Amygdala (tissue), 56 donors: Measurements from ENCODE around the gene CBX8.
A peak's percentile ranks its signal among the peaks of the same experiment; 100 is the strongest.

Source experiments
- DNase-seq, 56 donors: peaks; one replicate each; lab custom pipeline; 2025; lab: John Stamatoyannopoulos, UW

CBX8 gene

GRCh38 chr17:79821331-79822095, 24.6 kb upstream of the CBX8 start:
- DNase-seq, result no peak

DNA sequence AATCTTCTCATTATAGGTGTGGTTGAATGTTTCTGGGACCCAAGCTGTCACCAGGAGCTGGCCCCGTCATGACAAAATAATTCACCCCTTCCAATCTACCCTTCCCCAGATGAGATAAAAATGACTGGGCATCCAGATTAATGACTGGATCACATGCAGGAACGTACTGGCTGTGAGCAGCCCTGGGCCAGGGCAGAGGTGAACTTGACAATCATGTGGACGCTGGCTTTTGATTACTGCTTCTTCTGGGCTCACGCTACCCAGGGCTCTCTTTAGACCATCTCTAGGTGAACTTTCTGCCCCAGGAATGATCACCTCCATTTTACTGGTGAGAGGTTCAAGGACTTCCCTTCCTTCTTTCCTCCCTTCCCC, 24.1 kb upstream of the CBX8 start:
- DNase-seq, result no peak

DNA sequence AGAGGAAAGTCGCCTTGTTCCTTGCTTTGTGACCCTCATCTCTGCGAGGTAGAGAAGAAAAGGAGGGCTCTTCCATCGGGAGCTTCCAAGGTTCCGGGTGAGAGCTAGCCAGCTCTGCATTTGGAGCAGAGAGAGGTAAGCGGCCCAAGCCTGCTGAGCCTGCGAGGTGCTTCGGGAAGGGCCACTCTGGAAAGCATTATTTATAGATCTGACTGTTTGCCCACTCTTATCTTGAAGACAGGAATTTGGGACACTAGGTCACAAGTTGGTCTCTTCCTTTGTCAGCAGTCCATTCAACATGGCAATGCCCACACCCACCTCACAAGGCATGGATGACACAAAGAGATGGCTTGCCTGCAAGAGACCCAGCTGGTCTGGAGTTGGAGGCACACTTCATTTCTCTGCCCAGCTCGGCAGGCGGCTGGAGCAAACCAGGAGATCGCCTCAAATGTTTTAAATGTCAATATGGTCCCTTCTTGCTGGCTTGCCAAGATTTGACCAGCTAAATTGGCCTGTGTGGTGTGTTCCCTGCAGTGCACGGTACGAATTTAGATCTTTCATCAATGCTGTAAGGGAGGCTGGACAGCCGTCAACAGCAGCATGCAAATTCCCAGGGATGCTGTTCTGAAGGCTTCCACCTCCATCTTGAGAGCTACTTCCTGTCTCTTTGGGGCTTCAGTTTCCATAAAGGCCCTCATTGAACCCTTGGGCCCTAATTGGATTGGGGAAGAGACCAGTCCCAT, 22.8 kb upstream of the CBX8 start:
- no peak for DNase-seq

GRCh38 chr17:79819085-79819484, 22.2 kb upstream of the CBX8 start:
- DNase-seq, result no peak

- DNase-seq, result no peak
These were observed 21.3 kb upstream of the CBX8 start for GRCh38 chr17:79818026-79818758.

GRCh38 chr17:79815836-79816461, 19.1 kb upstream of the CBX8 start:
- no peak for DNase-seq

GRCh38 chr17:79814974-79815835, 18.3 kb upstream of the CBX8 start:
- DNase-seq, result peak in 3 of 56 donors; percentile 23 to 45 (median 33)

GRCh38 chr17:79814127-79814973, 17.5 kb upstream of the CBX8 start:
- no peak for DNase-seq

DNA sequence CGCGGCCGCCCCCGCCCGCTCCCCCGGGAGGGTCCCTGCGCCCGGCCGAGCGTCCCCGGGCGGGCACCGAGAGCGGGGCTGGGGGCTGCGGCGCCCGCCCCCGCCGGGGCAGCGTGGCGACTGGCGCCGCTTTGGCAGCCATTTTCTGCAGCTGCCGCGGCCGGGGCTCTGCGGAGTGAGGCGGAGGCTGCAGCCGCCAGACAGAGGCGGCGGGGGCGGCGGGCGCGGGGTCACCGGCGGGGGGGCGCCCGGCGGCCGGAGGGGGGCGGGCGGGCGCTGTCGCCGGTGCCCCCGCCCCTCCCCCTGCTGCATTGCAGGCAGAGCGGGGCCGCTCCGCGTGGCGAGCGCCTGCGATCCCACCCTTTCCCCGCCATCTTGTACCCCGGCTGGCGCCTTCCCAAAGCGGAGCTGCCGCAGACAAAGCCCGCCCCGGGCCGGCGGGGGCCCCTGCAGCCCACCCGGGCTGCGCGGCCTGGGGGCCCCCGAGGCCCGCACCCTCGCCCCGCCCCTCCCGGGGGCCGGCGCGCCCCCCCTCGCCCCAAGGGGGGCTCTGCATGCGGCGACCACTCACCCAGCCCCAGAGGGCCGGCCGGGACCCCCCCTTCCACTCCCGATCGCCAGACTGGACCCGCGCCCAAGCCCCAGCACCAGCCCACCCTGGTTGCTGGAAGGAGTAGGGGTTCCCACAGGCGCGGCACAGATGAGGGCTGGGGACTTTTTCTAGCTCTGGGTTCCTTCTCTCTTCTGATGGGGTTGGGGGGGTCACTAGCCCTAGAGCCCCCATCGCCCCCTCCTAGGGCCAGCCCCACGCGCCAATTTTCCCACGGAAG, 16.6 kb upstream of the CBX8 start:
- peak in 2 of 56 donors; percentile 30 to 52 for DNase-seq

GRCh38 chr17:79812353-79813258, 15.7 kb upstream of the CBX8 start:
- no peak for DNase-seq

GRCh38 chr17:79811868-79812352, 15.0 kb upstream of the CBX8 start:
- DNase-seq, result no peak

DNA sequence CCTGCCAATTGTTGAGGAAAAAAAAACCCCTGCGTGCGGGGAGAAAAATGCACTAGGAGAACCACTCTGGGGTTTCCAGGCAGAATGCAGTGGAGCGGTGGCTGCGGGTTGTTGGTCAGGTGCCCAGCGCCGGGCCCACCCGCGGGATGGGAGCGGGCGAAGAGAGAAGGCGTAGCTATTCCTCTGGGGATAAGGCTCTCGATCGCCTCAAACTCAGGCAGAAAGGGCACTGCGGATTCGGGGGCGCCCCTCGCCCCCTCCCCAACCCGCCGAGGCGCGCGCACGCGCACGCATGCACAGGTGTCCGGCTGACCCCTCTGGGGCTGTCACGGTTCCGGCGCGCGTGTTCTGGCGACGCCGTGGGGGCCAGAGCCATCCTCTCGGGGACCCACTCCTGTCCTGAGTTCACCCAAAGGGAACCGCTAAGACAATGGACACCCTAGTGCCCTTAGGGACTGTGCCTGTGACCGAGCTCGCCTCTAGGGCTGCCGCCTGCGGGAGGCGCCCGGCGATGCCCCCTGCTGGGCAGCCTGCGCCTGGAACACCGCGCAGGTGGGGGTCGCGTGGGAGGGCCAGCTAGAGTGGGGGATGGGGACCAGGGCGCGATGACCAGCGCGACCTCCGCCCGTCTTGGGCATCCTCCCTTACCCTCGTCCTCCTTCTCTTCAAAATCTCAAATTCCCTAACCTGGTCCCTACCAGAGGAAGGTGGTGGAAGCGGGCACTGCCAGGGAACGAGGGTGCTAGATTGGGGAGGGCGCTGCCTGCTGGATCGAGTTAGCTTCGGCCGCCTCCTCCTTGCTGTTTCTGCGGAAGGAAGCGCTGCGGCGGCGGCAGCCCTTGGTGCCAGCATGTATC, 14.4 kb upstream of the CBX8 start:
- peak in 11 of 56 donors; percentile 14 to 56 (median 32) for DNase-seq

GRCh38 chr17:79810130-79811010, 13.5 kb upstream of the CBX8 start:
- DNase-seq, result peak in 46 of 56 donors; percentile 7 to 88 (median 57)

DNA sequence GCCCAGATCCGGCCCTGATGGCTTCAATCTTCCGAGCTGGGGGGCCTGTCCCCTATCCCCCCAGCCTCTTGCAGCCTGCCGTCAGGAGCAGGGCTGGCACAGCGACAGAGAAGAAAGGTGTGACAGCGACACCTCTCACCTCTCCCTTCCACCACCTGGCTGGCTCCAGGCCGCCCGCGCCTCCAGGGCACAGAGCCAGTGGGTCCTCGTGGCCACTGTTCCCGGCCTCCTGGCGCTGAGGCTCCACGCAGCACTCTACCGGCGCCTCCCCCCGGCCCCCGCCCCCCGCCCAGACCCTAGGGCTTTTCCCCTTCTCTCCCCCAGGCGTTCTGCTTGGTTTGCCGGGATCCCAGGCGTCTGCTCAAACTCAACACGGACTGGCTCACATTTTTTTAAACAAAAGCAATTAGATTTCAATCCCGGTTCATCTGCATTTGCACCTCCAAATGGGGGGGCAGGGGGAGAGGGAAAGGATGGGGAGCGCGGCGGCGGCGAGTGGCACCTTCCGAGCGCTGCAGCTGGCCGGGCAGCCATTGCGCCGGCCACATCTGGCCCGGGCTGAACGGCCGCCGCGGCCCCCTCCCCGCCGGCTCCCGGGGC, 12.8 kb upstream of the CBX8 start:
- no peak for DNase-seq
